ENCODE results near the gene S100A13.

The S100A13 gene

DNA sequence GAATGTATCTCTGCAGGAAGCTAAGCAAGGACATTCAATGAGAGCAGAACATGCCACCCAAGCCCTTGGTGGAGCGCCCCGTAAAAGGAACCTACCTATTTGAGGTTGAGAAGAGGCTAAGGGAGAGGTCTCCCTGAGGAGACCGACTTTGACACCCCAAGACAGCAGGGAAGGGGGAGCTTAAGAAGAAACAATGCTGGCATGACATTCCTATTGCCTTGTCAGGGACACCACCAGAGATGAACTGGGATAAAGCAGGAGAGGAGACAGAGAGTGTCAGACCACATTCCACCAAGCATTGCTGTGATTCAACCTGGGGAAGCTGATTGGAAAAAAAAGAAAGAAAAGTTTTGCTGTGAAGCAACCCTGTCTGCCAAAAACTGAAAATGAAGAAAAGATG lies 48.4 kb downstream of the S100A13 start:
- no peak overlapping the region for H3K27ac ChIP-seq (ENCODE audit: low read depth, low read length)
- no peak overlapping the region for H2AFZ ChIP-seq (ENCODE audit: low read depth, low read length, severe bottlenecking)
- H3K4me2 ChIP-seq (ENCODE audit: low read depth, low read length, poor library complexity, severe bottlenecking) = no peak overlapping the region
- H4K20me1 ChIP-seq (ENCODE audit: low read depth, low read length) = no peaks in the 10 kb centered on the region
- no peaks in the 10 kb centered on the region for H3K36me3 ChIP-seq (ENCODE audit: low read length)
- H3F3A ChIP-seq (ENCODE audit: insufficient read depth) = no peaks in the 10 kb centered on the region
- no peak overlapping the region for H3K9ac ChIP-seq (ENCODE audit: low read length)
- no peaks in the 10 kb centered on the region for H3K79me2 ChIP-seq (ENCODE audit: insufficient read depth, low read length)
- no peak overlapping the region for H3K4me3 ChIP-seq (ENCODE audit: insufficient read depth, low read length, poor library complexity, severe bottlenecking)
- H3K9me2 ChIP-seq (replicated peaks; ENCODE audit: insufficient read depth, low read length) = no peaks in the 10 kb centered on the region
- no peaks in the 10 kb centered on the region for H3K27me3 ChIP-seq (ENCODE audit: low read length)
- TF ChIP-seq, protein P1, sequence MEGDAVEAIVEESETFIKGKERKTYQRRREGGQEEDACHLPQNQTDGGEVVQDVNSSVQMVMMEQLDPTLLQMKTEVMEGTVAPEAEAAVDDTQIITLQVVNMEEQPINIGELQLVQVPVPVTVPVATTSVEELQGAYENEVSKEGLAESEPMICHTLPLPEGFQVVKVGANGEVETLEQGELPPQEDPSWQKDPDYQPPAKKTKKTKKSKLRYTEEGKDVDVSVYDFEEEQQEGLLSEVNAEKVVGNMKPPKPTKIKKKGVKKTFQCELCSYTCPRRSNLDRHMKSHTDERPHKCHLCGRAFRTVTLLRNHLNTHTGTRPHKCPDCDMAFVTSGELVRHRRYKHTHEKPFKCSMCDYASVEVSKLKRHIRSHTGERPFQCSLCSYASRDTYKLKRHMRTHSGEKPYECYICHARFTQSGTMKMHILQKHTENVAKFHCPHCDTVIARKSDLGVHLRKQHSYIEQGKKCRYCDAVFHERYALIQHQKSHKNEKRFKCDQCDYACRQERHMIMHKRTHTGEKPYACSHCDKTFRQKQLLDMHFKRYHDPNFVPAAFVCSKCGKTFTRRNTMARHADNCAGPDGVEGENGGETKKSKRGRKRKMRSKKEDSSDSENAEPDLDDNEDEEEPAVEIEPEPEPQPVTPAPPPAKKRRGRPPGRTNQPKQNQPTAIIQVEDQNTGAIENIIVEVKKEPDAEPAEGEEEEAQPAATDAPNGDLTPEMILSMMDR (IDR thresholded peaks at IDR 0.05; ENCODE audit: insufficient read depth, low read length, poor library complexity, severe bottlenecking) = no peak
- no peak for TF ChIP-seq EZH2phosphoT487 (conservative IDR thresholded peaks at IDR 0.05; ENCODE audit: low read length)
- H3K9me3 ChIP-seq (ENCODE audit: insufficient read depth, low read length) = no peaks in the 10 kb centered on the region

DNA sequence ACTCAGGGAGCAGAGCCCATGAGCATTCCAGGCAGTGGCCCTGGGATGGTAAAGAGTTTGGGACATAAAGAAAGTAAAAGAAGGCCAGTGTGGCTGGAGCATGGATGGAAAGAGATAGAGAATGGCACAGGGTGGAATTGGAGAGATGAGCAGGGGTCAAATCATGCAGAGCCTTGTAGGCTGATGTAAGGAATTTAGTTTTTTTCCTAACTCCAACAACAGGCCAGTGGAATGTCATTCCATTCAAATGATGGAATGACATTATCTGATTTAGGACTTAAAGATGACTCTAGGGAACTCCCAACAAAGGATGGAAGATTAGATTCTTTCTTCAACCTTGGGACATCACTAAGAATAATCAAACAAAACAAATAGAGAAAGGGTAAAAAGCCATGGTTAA lies 48.8 kb downstream of the S100A13 start:
- H3K4me3 ChIP-seq (ENCODE audit: insufficient read depth, low read length, poor library complexity, severe bottlenecking) = no peak overlapping the region
- H3K9me3 ChIP-seq (ENCODE audit: insufficient read depth, low read length) = no peaks in the 10 kb centered on the region
- no peak overlapping the region for H2AFZ ChIP-seq (ENCODE audit: low read depth, low read length, severe bottlenecking)
- H4K20me1 ChIP-seq (ENCODE audit: low read depth, low read length) = no peaks in the 10 kb centered on the region
- H3K27me3 ChIP-seq (ENCODE audit: low read length) = no peaks in the 10 kb centered on the region
- H3K79me2 ChIP-seq (ENCODE audit: insufficient read depth, low read length) = no peaks in the 10 kb centered on the region
- TF ChIP-seq EZH2phosphoT487 (conservative IDR thresholded peaks at IDR 0.05; ENCODE audit: low read length) = no peak
- TF ChIP-seq, protein P1 (IDR thresholded peaks at IDR 0.05; ENCODE audit: insufficient read depth, low read length, poor library complexity, severe bottlenecking) = no peak
- no peaks in the 10 kb centered on the region for H3K36me3 ChIP-seq (ENCODE audit: low read length)
- no peaks in the 10 kb centered on the region for H3F3A ChIP-seq (ENCODE audit: insufficient read depth)
- H3K9ac ChIP-seq (ENCODE audit: low read length) = no peak overlapping the region
- no peak overlapping the region for H3K27ac ChIP-seq (ENCODE audit: low read depth, low read length)
- H3K9me2 ChIP-seq (replicated peaks; ENCODE audit: insufficient read depth, low read length) = no peaks in the 10 kb centered on the region
- H3K4me2 ChIP-seq (ENCODE audit: low read depth, low read length, poor library complexity, severe bottlenecking) = no peak overlapping the region

DNA sequence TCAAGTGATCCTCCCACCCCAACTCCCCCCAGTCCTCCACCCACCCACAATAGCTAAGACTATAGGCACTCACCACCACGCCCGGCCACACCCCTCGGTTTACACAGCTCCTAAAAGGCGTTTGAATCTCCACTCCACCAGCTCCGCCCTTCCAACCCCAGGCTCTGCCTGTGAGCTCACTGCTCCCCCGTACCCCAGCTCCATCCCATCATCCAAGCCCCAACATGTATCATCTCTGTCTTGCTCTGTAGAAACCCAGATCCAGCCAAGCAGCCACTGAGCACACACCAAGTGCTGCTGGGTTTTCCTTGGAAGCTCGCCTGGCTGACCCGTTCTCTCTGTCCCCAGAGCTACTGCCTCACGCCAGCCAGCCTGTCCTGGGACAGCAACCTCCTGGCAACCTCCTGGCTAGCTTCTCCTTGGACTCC lies 49.7 kb downstream of the S100A13 start:
- Histone ChIP-seq H3K27ac (ENCODE audit: low read depth, low read length) (no peak overlapping the region), H3K4me3 (ENCODE audit: insufficient read depth, low read length, poor library complexity, severe bottlenecking) (no peak overlapping the region), H3K9ac (ENCODE audit: low read length) (no peak overlapping the region), H2AFZ (ENCODE audit: low read depth, low read length, severe bottlenecking) (no peak overlapping the region), H4K20me1 (ENCODE audit: low read depth, low read length) (no peaks in the 10 kb centered on the region), H3K36me3 (ENCODE audit: low read length) (no peaks in the 10 kb centered on the region), H3K9me2 (replicated peaks; ENCODE audit: insufficient read depth, low read length) (no peaks in the 10 kb centered on the region), H3K9me3 (ENCODE audit: insufficient read depth, low read length) (no peaks in the 10 kb centered on the region), H3K4me2 (ENCODE audit: low read depth, low read length, poor library complexity, severe bottlenecking) (no peak overlapping the region), H3F3A (ENCODE audit: insufficient read depth) (no peaks in the 10 kb centered on the region), H3K79me2 (ENCODE audit: insufficient read depth, low read length) (no peaks in the 10 kb centered on the region), H3K27me3 (ENCODE audit: low read length) (no peaks in the 10 kb centered on the region)
- TF ChIP-seq, protein P1 (IDR thresholded peaks at IDR 0.05; ENCODE audit: insufficient read depth, low read length, poor library complexity, severe bottlenecking) = no peak
- no peak for TF ChIP-seq EZH2phosphoT487 (conservative IDR thresholded peaks at IDR 0.05; ENCODE audit: low read length)
